Activated naive CD4-positive, alpha-beta T cell treated with anti-CD3 and anti-CD28 coated beads, Interleukin-2, amount 10 ng/mL, durations not matched to agents 7 days and 5 days (primary cell): ENCODE data around the gene RGS12.

ENCODE experiments used
- CTCF ChIA-PET: fragments of 350-600 bp; sonication (Branson Sonifier 250); formaldehyde crosslinking; loops from one replicate; lab custom pipeline; 2021; ENCODE audit warnings: antibody characterized with exemption; lab: Charles Lee
- DNase-seq: peaks from one replicate; pipeline ENCODE4 v3.0.0-alpha.2; 2020
- H3K27ac Mint-ChIP-seq: one replicate; pipeline ENCODE4 v1.8.0; 2021; ENCODE audit warnings: mild to moderate bottlenecking, moderate library complexity, mixed read lengths
- H3K27me3 Mint-ChIP-seq: one replicate; pipeline ENCODE4 v1.8.0; 2021; ENCODE audit warnings: mild to moderate bottlenecking, mixed read lengths
- H3K36me3 Mint-ChIP-seq: one replicate; pipeline ENCODE4 v1.8.0; 2021; ENCODE audit warnings: mixed read lengths
- H3K4me1 Mint-ChIP-seq: one replicate; pipeline ENCODE4 v1.8.0; 2021; ENCODE audit warnings: mixed read lengths
- H3K4me3 Mint-ChIP-seq: one replicate; pipeline ENCODE4 v1.8.0; 2021; ENCODE audit warnings: mild to moderate bottlenecking, moderate library complexity, mixed read lengths
- H3K9me3 Mint-ChIP-seq: one replicate; pipeline ENCODE4 v1.8.0; 2021; ENCODE audit warnings: mixed read lengths

RGS12 gene

GRCh38 chr4:3250956-3251690 lies 41.7 kb upstream of the RGS12 start:
- Mint-ChIP-seq H3K9me3 (no peaks in the 10 kb centered on the region), H3K4me1 (no peaks in the 10 kb centered on the region), H3K27ac (no peak overlapping the region), H3K36me3 (no peaks in the 10 kb centered on the region), H3K27me3 (no peaks in the 10 kb centered on the region), H3K4me3 (no peak overlapping the region)
- CTCF ChIA-PET: no interaction called here
- peak; percentile 11 for DNase-seq

DNA sequence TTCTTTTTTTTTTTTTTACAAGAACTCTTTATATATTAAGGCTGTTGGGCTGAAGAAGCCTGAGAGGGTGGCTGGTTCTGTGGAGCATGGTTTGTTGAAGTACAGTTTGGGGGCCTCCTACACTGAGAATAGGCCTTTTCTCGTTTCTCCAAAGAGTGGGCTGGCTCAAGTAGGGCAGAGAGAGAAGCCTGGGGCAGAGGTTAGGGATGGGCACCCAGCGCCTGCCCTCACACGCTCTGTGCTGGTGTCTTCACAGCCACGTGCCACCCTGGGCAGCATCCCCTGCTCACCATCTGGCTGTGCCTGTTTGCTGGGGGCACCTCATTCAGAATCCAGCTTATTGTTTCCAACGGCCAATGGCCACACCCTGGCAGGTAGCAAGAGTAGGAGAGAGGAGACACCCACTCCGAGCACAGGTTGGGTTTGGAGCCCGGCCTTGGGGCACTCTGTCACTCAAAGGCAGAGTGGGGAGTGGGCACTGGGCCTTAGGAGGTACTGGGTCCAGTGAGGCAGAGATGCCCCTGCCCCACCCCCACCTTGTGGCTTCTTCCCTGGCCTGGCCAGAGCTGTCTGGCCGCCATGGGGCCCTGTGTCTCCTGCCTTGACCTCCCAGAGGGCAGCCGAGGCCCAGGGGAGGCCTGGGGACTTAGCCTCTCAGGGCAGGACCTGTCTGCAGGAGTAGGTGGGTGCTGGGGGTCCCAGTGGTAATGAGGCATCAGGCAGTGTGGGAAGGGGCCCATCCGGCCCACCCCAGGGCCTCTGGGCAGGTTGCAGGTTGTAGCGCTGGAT lies 40.9 kb upstream of the RGS12 start:
- no peaks in the 10 kb centered on the region for H3K36me3 Mint-ChIP-seq
- CTCF ChIA-PET: no interaction called here
- no peaks in the 10 kb centered on the region for H3K27me3 Mint-ChIP-seq
- no peaks in the 10 kb centered on the region for H3K4me1 Mint-ChIP-seq
- no peak overlapping the region for H3K4me3 Mint-ChIP-seq
- H3K27ac Mint-ChIP-seq: peak overlapping the region; percentile 5
- H3K9me3 Mint-ChIP-seq: no peaks in the 10 kb centered on the region
- peak; percentile 18 for DNase-seq

GRCh38 chr4:3252480-3252828 lies 40.4 kb upstream of the RGS12 start:
- CTCF ChIA-PET: interaction anchor here (0.6 kb wide), 1 partner anchor 35 kb away, joined by 3 read pairs; no protein-coding TSS in a partner anchor
- Mint-ChIP-seq H3K27me3 (no peaks in the 10 kb centered on the region), H3K36me3 (no peaks in the 10 kb centered on the region)

DNA sequence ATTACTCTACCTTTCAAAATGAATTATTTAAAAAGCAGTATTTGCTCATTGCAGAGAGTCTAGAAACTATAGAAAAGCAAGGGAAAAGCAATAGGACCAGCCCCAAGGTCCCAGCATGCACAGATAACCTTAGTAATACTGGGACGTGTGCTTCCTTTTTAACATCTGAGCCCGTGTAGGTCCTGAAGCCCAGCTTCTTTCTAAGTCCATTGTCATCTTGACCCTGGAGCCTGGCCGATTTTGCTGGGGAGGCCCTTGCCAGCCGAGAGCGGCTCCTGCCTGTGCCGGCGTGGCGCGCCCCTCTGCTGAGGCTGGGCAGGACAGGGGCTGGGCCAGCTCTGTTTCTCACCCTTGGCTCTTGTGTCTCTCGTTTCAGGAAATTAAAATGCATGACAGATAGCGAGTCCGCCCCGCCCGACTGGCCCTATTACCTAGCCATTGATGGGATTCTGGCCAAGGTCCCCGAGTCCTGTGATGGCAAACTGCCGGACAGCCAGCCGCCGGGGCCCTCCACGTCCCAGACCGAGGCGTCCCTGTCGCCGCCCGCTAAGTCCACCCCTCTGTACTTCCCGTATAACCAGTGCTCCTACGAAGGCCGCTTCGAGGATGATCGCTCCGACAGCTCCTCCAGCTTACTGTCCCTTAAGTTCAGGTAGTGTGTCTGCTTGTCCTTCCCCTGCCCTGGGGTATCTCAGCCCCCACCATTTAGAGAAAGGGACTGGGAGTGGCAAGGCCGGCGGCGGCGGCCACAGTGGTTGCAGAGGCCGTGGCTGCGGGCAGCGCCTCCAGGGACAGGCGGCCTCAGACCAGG lies 39.8 kb upstream of the RGS12 start:
- no peak overlapping the region for H3K4me3 Mint-ChIP-seq
- CTCF ChIA-PET: interaction anchor here (0.6 kb wide), 1 partner anchor 34 kb away, joined by 3 read pairs; no protein-coding TSS in a partner anchor
- no peaks in the 10 kb centered on the region for H3K36me3 Mint-ChIP-seq
- H3K9me3 Mint-ChIP-seq: no peaks in the 10 kb centered on the region
- no peaks in the 10 kb centered on the region for H3K4me1 Mint-ChIP-seq
- no peaks in the 10 kb centered on the region for H3K27me3 Mint-ChIP-seq
- H3K27ac Mint-ChIP-seq: no peak overlapping the region
- DNase-seq: peak; percentile 5

More at GRCh38 chr4:3252480-3252828, 40.4 kb upstream of the RGS12 start:
- no peak for DNase-seq
- no peak overlapping the region for H3K27ac Mint-ChIP-seq
- no peaks in the 10 kb centered on the region for H3K4me1 Mint-ChIP-seq
- H3K9me3 Mint-ChIP-seq: no peaks in the 10 kb centered on the region
- H3K4me3 Mint-ChIP-seq: no peak overlapping the region

- no peaks in the 10 kb centered on the region for H3K36me3 Mint-ChIP-seq
- H3K4me3 Mint-ChIP-seq: no peak overlapping the region
- H3K27ac Mint-ChIP-seq: no peak overlapping the region
- no peaks in the 10 kb centered on the region for H3K27me3 Mint-ChIP-seq
- no peaks in the 10 kb centered on the region for H3K9me3 Mint-ChIP-seq
- no peaks in the 10 kb centered on the region for H3K4me1 Mint-ChIP-seq
- CTCF ChIA-PET: no interaction called here
- peak; percentile 8 for DNase-seq
These were observed 39.0 kb upstream of the RGS12 start for GRCh38 chr4:3253808-3254207.

GRCh38 chr4:3254302-3255131 lies 38.3 kb upstream of the RGS12 start:
- Mint-ChIP-seq H3K9me3 (no peaks in the 10 kb centered on the region), H3K4me3 (no peak overlapping the region), H3K36me3 (no peaks in the 10 kb centered on the region), H3K27me3 (no peaks in the 10 kb centered on the region), H3K27ac (no peak overlapping the region), H3K4me1 (no peaks in the 10 kb centered on the region)
- DNase-seq: peak; percentile 5
- CTCF ChIA-PET: no interaction called here

GRCh38 chr4:3255611-3256186 lies 37.1 kb upstream of the RGS12 start:
- H3K36me3 Mint-ChIP-seq: no peaks in the 10 kb centered on the region
- CTCF ChIA-PET: no interaction called here

DNA sequence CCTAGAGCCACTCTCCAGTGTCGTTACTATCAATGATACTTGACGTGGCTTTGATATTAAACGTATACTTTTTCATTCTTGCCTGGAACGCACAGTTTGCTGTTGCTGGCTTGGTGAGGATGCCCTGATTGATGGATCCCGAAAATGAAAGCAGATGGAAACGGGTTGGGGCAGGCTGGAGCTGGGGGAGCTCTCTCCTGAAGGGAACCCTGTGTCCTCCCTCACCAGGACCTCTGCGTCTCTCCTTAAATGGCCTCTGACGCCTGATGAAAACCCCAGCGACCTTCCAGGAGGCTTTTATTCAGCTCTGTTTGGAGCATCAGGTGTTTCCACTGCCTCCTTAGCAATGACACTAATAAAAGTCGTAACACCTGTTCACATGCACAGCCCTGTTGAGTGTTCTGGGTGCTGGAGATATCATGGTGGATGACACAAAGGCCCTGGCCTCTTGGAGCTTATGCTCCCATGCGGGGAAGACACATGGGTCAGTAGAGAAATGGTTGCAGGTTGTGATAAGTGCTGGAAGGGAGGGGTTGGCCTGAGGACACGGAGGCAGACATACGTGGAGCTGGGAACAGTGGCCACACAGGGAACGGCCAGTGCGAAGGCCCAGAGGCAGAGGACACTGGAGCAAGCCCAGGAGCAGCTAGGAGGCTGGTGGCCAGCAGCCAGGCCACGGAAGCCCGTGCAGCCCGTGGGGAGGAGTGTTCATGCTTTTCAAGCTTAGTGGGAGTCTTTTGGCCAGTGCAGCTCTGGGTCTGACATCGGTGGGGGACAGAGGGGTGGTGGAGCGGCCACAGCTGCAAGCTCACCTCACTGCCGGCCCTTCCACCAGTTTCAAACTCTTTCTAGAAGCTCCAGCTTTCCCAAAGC lies 36.4 kb upstream of the RGS12 start:
- Mint-ChIP-seq H3K36me3 (no peaks in the 10 kb centered on the region), H3K4me1 (no peaks in the 10 kb centered on the region), H3K4me3 (no peak overlapping the region), H3K27me3 (no peaks in the 10 kb centered on the region), H3K27ac (peak overlapping the region; percentile 46), H3K9me3 (no peaks in the 10 kb centered on the region)
- DNase-seq: peak; percentile 8
- CTCF ChIA-PET: no interaction called here

More at GRCh38 chr4:3255611-3256186, 37.1 kb upstream of the RGS12 start:
- Mint-ChIP-seq H3K27ac (no peak overlapping the region), H3K4me1 (no peaks in the 10 kb centered on the region), H3K9me3 (no peaks in the 10 kb centered on the region), H3K27me3 (no peaks in the 10 kb centered on the region), H3K4me3 (no peak overlapping the region)
- peak; percentile 10 for DNase-seq

DNA sequence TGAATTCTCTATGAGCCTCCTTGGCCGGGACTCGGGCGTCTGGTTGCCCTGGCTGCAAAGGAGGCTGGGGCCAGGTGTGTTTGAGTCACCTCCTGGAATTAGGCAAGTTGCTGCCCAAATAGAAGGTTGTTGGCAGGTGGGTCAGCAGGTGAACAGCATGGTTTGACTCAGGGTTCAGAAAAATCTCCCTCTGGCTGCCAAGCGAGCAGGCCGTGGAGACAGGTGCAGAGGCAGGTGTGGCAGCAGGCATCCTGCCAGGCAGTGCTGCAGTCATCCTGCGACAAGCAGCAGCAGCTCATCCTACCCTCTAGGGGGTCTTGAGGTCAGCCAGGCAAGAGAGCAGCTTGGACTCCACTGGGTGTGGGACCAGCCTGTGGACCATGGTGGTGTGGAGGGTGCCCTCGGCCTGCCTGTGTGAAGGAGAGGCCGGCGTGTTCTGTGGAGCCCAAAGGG lies 35.7 kb upstream of the RGS12 start:
- H3K36me3 Mint-ChIP-seq: no peaks in the 10 kb centered on the region
- no peaks in the 10 kb centered on the region for H3K27me3 Mint-ChIP-seq
- CTCF ChIA-PET: no interaction called here
- no peaks in the 10 kb centered on the region for H3K9me3 Mint-ChIP-seq
- no peaks in the 10 kb centered on the region for H3K4me1 Mint-ChIP-seq
- no peak overlapping the region for H3K4me3 Mint-ChIP-seq
- peak; percentile 13 for DNase-seq
- no peak overlapping the region for H3K27ac Mint-ChIP-seq

DNA sequence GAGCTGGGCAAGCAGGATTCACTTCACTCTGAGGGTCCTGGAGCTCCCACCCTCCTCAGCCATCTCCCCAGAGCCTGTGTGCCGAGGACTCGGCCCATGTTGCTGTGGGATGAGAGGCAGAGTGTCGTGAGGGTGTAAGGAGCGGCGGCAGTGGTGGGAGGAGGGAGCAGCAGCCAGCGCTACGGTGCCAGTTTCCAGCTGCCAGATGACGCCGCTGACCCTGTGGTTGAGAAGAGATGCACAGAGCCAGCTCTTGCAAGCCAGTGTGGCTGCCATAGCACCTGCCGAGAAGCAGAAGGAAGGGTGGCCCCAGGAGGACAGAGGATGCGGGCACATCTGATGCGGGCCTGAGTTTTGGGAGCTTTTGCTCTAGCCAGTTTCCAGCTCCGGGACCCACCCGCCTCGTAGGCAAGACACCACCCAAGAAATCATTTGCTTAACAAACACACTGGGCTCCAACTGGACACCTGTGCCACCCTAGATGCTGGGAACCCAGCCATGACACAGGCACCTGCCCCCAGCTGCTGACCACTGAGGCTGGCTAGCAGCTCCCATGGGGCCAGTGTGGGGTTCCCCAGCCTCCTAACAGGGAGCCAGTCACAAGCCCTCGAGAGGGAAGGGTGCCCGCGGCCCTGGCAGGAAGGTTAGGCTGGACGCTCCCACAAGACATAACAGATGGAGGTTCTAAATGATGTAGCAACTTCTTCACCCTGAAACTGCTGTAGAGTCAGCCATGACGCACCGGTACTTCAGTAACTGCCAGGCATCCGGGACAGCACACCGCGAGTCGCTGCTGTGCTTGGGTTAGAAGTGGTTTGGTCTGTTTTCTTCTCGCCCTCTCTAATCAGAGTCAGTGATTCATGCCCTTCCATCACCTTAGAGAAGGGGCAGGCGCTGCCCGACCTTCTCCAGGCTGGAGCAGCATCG lies 35.0 kb upstream of the RGS12 start:
- Mint-ChIP-seq H3K27me3 (no peaks in the 10 kb centered on the region), H3K4me1 (no peaks in the 10 kb centered on the region), H3K9me3 (no peaks in the 10 kb centered on the region), H3K36me3 (no peaks in the 10 kb centered on the region), H3K4me3 (no peak overlapping the region), H3K27ac (no peak overlapping the region)
- DNase-seq: peak; percentile 12
- CTCF ChIA-PET: no interaction called here

- Mint-ChIP-seq H3K36me3 (no peaks in the 10 kb centered on the region), H3K4me3 (no peak overlapping the region)
These were observed 31.2 kb upstream of the RGS12 start for GRCh38 chr4:3261411-3262207.

More at GRCh38 chr4:3261411-3262207, 31.2 kb upstream of the RGS12 start:
- H3K27ac Mint-ChIP-seq: no peak overlapping the region
- CTCF ChIA-PET: no interaction called here
- no peaks in the 10 kb centered on the region for H3K9me3 Mint-ChIP-seq
- H3K4me1 Mint-ChIP-seq: no peaks in the 10 kb centered on the region
- H3K27me3 Mint-ChIP-seq: no peaks in the 10 kb centered on the region
- no peak for DNase-seq
